GM21737 (cell line): Measurements from ENCODE around the gene KCNK7.
A peak's percentile ranks its signal among the peaks of the same experiment; 100 is the strongest.

Experiments
- ATAC-seq: cut with Tn5 transposase; IDR thresholded peaks from one replicate; pipeline ENCODE4 v1.9.1; 2021; ENCODE audit warnings: mild to moderate bottlenecking, moderate library complexity; ENCODE audit not compliant: unreplicated experiment

Gene KCNK7

DNA sequence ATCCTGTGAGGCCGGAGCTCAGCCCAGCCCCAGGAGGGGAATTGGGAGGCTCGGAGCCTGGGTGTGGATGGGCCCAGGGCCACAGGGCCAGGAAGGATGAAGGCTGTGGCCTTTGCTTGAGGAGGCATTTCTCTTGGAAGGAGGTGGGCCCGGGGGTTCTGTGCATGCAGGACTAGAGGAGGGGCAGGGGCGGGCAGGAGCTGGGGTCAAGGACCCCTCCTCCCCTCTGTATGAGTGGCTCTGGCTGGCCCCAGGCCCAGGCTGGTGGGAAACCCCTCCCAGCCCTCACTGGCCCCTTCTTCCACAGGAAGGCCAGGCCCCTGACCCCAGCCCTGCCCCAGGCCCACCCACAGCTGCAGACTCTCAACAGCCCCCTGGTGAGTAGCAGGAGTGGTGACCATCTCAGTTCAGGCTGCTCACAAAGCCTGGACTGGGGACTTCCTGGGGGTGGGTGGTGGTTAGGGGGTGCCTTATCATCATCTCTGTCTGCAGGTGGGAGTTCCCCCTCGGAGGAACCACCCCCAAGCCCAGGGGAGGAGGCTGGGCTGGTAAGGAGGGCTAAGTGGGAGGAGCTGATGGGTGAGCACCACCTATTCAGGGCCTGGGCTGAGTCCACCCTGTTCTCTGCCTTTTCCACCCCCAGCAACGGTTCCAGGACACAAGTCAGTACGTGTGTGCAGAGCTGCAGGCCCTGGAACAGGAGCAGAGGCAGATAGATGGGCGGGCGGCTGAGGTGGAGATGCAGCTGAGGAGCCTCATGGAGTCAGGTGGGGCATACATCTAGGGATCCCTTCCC is 6.0 kb downstream of the KCNK7 start:
- no peak for ATAC-seq

DNA sequence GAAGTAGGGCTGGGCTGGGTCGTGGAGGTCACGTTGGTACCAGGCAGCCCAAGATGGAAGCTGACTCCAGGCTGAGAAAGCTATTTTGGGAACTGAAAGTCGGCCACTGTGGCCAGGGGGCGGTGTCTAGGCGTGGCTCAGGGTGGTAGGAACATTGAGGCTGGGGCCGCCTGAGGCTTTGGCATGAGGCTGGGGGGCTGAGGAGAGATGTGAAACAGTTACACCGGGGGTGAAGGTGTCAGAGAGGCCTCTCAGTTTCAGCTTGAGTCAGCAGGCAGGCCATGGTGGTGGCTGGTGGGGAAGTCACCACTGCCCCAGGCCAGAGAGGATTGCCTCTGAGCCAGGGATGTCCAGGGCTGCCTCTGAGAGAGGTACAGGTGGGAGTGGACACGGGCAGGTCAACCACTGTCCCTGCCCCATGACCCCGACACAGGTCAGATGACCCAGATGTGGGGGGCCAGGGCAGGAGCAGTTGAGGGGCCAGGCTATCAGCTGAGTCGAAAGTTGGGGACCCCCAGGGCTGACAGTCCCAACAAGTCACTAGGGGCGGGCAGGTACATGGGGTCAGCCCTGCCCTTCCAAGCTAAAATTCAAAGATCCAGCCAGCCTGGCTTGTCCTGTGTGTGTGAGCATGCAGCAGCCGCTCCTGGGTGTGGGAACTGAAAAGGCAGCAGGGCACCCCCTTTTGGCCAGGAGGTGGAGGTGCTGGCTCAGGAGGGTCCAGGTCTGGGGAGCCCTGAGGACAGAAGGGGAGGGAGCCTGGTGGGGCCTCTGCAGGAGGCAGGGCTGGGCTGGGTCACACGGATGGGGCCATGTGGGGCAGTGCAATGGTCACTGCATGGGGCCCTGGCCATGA is 7.2 kb downstream of the KCNK7 start:
- ATAC-seq: peak; percentile 73

DNA sequence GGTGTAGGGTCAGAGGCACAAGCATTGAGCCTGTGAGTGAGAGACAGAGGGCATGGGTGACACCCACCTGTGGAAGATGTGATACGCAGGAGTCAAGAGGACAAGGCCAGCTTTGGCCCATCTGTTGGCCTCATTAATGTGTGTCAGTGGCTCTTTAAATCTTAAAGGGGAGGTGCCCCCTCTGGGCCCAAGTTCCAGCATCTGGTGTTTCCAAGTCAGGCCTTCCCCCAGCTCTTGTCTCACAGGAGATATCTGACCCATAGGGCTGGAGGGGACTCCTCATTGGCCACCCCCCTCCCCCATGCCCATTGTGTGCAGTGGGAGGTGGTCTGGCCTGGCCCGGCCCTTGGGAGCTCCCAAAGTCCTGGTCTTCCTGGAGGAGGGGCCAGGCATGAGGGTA is 8.9 kb downstream of the KCNK7 start:
- ATAC-seq: no peak

DNA sequence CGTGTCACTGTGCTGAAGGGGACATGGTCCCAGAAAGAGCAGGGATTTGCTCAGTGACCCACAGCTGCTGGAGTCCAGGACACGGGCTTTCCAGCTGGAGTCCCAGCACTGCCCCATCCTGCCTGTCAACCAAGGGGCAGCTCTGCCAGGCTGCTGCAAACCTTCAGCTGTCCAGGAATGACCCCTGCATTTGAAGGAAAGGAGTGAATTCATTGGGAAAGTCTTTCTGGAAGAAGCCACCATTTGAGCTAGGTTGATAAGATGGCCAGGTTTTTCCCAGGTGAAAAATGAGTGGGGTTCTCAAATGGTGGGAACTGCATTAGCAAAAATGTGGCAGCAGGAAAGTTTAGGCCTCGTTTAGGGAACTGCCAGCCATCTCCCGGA is 9.4 kb downstream of the KCNK7 start:
- no peak for ATAC-seq

DNA sequence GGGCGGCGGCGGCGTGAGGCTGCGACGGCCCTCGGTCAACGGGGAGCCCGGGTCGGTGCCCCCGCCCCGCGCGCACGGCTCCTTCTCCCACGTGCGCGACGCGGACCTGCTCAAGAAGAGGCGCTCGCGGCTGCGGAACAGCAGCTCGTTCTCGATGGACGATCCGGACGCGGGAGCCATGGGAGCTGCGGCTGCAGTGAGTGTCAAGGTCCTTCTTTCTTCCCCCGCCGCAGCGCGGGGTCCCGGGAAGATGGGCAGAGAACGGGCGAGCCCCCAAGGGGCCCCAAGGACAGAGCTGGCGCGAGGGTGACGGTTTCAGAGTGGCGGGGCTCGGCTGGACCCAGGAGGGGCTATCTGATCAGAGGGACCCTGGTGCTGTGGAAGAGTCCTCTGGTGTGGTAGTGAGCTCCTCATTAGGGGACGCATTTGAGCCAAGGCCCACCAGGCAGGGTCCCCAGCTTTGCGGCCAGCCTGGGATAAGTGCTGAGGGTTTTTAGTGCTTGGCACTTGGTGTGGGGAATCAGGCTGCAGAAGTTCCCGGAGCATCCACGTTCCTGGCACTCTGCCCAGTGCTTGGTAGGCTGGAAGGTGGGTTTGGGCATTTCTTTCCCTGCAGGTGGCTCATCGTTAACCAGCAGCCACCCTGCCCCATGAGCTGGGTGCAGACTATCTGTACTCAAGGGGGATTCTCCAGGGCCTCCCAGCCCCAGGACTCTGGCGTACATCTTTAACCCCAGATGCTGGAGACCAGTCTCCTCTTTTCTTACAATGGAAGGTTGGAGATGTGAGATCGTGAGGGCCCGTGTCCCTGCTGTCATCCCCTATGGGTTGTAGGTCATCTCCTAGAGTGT is 10.0 kb downstream of the KCNK7 start:
- ATAC-seq: no peak

- ATAC-seq: no peak
Measured at GRCh38 chr11:65584723-65585171, 10.9 kb downstream of the KCNK7 start.

- ATAC-seq: no peak
Measured at GRCh38 chr11:65584106-65584505, 11.5 kb downstream of the KCNK7 start.

DNA sequence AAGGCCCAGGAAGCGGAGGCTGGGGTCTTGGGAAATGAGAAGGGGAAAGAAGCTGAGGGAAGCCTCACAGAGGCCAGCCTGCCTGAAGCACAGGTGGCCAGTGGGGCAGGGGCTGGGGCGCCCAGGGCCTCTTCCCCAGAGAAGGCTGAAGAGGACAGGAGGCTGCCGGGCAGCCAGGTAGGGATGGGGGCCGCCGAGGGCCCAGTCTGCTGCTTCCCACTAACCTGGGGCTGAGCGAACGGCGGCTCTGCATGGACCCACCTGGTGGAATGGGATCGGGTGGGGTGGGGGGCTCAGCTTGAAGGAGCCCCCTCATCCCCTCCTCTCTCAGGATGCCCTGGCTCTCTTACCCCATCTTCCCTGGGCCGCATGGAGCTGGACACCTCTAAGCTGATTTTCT is 12.0 kb downstream of the KCNK7 start:
- ATAC-seq: no peak

GRCh38 chr11:65581928-65582327 is 13.7 kb downstream of the KCNK7 start:
- ATAC-seq: no peak

DNA sequence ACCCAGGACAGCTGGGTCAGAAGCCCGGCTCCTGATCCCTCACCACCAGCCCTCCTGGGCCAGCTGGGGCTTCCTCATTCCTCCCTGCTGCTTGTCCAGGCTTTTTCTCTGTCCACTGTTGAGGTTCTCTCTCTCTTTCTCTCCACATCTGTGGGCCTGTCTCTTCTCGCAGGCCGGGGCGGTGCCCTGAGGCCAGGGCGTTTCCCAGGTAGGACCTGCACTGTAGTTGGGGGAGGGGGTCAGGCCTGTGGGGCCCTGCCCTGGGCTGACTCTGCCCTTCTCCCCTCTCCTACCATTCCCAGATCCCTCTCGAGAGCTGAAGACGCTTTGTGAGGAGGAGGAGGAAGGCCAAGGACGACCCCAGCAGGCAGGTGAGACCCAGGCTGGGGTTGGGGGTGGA is 14.8 kb downstream of the KCNK7 start:
- ATAC-seq: no peak

DNA sequence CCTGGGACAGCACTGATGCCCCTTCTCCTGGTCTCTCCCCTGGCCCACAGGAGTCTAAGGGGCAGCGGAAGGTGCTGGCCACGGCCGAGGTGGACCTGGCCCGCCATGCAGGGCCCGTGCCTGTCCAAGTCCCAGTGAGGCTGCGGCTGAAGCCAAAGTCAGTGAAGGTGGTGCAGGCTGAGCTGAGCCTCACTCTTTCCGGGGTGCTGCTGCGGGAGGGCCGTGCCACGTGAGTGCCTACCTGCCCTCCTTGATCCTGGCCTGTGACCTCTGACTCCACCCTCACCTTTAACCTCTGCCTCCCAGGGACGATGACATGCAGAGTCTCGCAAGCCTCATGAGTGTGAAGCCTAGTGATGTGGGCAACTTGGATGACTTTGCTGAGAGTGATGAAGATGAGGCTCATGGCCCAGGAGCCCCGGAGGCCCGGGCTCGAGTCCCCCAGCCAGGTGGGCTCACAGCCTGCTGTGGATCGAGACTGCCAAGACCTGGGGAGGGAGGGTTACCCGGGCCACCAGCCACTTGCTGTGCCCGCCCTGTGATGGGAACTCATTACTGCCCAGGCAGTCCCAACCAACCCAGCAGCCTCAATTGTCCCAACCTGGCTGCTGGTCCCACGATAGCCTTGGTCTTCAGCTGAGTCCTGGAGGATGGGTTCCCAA is 15.4 kb downstream of the KCNK7 start:
- no peak for ATAC-seq

DNA sequence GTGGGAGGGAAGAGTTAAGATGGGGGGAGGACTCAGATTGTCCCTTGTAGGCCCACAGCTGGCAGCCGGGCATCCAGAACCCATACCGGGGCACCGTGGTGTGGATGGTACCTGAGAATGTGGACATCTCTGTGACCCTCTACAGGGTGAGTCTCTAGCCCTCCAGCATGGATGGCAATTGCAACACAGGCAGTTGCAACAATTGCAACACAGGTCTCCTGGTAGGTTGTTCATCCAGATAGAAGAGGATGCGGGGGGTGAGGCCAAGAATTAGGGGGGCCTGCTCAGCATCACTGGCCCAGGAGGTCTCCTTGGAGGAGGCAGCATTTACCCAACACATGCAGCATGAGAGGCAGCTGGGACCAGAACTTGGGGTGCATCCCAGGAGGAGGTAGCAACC is 16.3 kb downstream of the KCNK7 start:
- ATAC-seq: no peak

DNA sequence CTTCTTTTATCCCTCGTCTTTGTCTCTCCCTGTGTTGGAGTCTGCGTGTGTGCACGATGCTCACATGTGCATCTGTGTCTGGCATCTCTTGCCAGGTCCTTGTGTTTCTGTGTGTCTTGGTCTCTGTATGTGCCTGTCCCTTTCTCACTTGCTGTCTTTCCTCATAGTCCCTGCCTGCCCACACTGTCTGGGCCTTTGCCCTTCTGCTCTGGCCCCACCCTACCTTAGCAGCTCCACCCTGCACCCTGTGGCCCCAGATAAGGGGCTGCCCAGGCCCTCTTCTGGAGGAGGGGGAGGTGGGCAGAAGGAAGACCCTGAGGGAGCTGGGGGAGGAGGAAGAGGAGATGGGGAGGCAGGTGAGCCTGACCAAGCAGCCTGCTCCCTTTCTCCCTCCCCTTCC is 16.9 kb downstream of the KCNK7 start:
- ATAC-seq: no peak

GRCh38 chr11:65578134-65578533 is 17.5 kb downstream of the KCNK7 start:
- ATAC-seq: no peak

- ATAC-seq: no peak
Measured at GRCh38 chr11:65577756-65578109, 17.9 kb downstream of the KCNK7 start.

- ATAC-seq: no peak
Measured at GRCh38 chr11:65576867-65577755, 18.5 kb downstream of the KCNK7 start.

DNA sequence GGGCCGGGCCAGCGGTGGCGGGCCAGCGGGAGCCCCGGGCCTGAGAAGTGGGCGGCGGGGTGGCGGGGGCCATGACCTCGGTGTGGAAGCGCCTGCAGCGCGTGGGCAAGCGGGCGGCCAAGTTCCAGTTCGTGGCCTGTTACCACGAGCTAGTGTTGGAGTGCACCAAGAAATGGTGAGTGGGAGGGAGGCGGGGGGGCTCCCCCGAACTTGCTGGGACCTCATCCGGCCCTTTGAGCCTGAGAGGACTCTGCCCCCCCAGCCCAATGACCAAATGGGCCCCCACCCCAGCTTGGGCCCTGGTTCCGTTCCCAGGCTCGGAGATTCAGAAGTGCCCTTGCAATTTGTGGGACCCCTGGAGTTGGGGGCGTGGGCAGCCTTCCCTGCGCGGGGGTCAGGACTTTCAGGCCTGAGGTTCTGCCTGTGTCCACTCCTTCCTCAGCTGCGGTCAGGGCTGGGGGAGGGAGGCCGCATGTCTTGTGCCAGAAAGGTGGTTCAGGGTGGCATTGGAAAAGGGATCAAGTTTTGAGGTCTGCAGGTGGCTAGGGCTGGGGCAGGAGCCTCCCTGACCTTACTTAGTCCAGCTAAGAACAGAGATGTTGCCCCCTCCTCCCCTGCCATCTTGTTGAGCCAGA is 19.3 kb downstream of the KCNK7 start:
- no peak for ATAC-seq

GRCh38 chr11:65575568-65576231 is 19.9 kb downstream of the KCNK7 start, which contains the start of gene EHBP1L1:
TSS of gene EHBP1L1 (plus strand) at chr11:65576053. CDS start at chr11:65576303, 250 bp downstream.
- peak; percentile 25 for ATAC-seq
